ENCODE data around the gene NDUFA11.
"Not testable (repeated sequence)": the region's sequence is repeated elsewhere in the genome, so short reads cannot be mapped to it uniquely, and the experiment has no call there.

Gene NDUFA11

GRCh38 chr19:5889288-5889971 lies 14.2 kb downstream of the NDUFA11 start:
- DNase-seq (ENCODE audit: low read depth in 1 of 2, low spot score in 1 of 2) = no peak
- in situ Hi-C loops (cut with HindIII; ENCODE audit: low pct_unique_long_range_greater_than_20kb, low sequenced_read_pairs) = no loop called here
- no peak for TF ChIP-seq JUND (IDR thresholded peaks at IDR 0.05; ENCODE audit: low read depth)

- DNase-seq (ENCODE audit: low read depth in 1 of 2, low spot score in 1 of 2); in situ Hi-C loops (cut with HindIII; ENCODE audit: low pct_unique_long_range_greater_than_20kb, low sequenced_read_pairs): not testable (repeated sequence)
Observed at GRCh38 chr19:5884065-5884811, 19.4 kb downstream of the NDUFA11 start.

- DNase-seq (ENCODE audit: low read depth in 1 of 2, low spot score in 1 of 2) = not testable (repeated sequence)
Observed at GRCh38 chr19:5883157-5883873, 20.3 kb downstream of the NDUFA11 start.

GRCh38 chr19:5882421-5882968 lies 21.1 kb downstream of the NDUFA11 start:
- in situ Hi-C loops (cut with HindIII; ENCODE audit: low pct_unique_long_range_greater_than_20kb, low sequenced_read_pairs) = no loop called here
- DNase-seq (ENCODE audit: low read depth in 1 of 2, low spot score in 1 of 2) = no peak
- TF ChIP-seq JUND (IDR thresholded peaks at IDR 0.05; ENCODE audit: low read depth) = no peak

More at GRCh38 chr19:5883157-5883873, 20.3 kb downstream of the NDUFA11 start:
- in situ Hi-C loops (cut with HindIII; ENCODE audit: low pct_unique_long_range_greater_than_20kb, low sequenced_read_pairs) = not testable (repeated sequence)

- in situ Hi-C loops (cut with HindIII; ENCODE audit: low pct_unique_long_range_greater_than_20kb, low sequenced_read_pairs) = no loop called here
- DNase-seq (ENCODE audit: low read depth in 1 of 2, low spot score in 1 of 2) = no peak
- TF ChIP-seq JUND (IDR thresholded peaks at IDR 0.05; ENCODE audit: low read depth) = no peak
Observed at GRCh38 chr19:5881543-5882299, 21.9 kb downstream of the NDUFA11 start.

GRCh38 chr19:5880604-5881078 lies 22.9 kb downstream of the NDUFA11 start:
- in situ Hi-C loops (cut with HindIII; ENCODE audit: low pct_unique_long_range_greater_than_20kb, low sequenced_read_pairs) = no loop called here
- no peak for DNase-seq (ENCODE audit: low read depth in 1 of 2, low spot score in 1 of 2)
- TF ChIP-seq JUND (IDR thresholded peaks at IDR 0.05; ENCODE audit: low read depth) = no peak

- TF ChIP-seq JUND (IDR thresholded peaks at IDR 0.05; ENCODE audit: low read depth) = no peak
- DNase-seq (ENCODE audit: low read depth in 1 of 2, low spot score in 1 of 2) = no peak
- in situ Hi-C loops (cut with HindIII; ENCODE audit: low pct_unique_long_range_greater_than_20kb, low sequenced_read_pairs) = no loop called here
Observed at GRCh38 chr19:5880196-5880595, 23.4 kb downstream of the NDUFA11 start.

GRCh38 chr19:5877882-5878281 lies 25.7 kb downstream of the NDUFA11 start:
- no peak for TF ChIP-seq JUND (IDR thresholded peaks at IDR 0.05; ENCODE audit: low read depth)
- in situ Hi-C loops (cut with HindIII; ENCODE audit: low pct_unique_long_range_greater_than_20kb, low sequenced_read_pairs) = no loop called here
- DNase-seq (ENCODE audit: low read depth in 1 of 2, low spot score in 1 of 2) = no peak

GRCh38 chr19:5877427-5877826 lies 26.2 kb downstream of the NDUFA11 start:
- no peak for TF ChIP-seq JUND (IDR thresholded peaks at IDR 0.05; ENCODE audit: low read depth)
- DNase-seq (ENCODE audit: low read depth in 1 of 2, low spot score in 1 of 2) = no peak
- in situ Hi-C loops (cut with HindIII; ENCODE audit: low pct_unique_long_range_greater_than_20kb, low sequenced_read_pairs) = no loop called here

GRCh38 chr19:5874496-5874895 lies 29.1 kb downstream of the NDUFA11 start:
- DNase-seq (ENCODE audit: low read depth in 1 of 2, low spot score in 1 of 2); in situ Hi-C loops (cut with HindIII; ENCODE audit: low pct_unique_long_range_greater_than_20kb, low sequenced_read_pairs): not testable (repeated sequence)

GRCh38 chr19:5873617-5874199 lies 29.9 kb downstream of the NDUFA11 start:
- in situ Hi-C loops (cut with HindIII; ENCODE audit: low pct_unique_long_range_greater_than_20kb, low sequenced_read_pairs) = no loop called here
- TF ChIP-seq JUND (IDR thresholded peaks at IDR 0.05; ENCODE audit: low read depth) = no peak
- DNase-seq (ENCODE audit: low read depth in 1 of 2, low spot score in 1 of 2) = no peak

- DNase-seq (ENCODE audit: low read depth in 1 of 2, low spot score in 1 of 2) = no peak
- no peak for TF ChIP-seq JUND (IDR thresholded peaks at IDR 0.05; ENCODE audit: low read depth)
- in situ Hi-C loops (cut with HindIII; ENCODE audit: low pct_unique_long_range_greater_than_20kb, low sequenced_read_pairs) = no loop called here
Observed at GRCh38 chr19:5870986-5871394, 32.6 kb downstream of the NDUFA11 start.
